NCI-H345 (cell line): ENCODE data around the gene RSPH1.

Experiments used
- DNase-seq: peaks from one replicate; lab custom pipeline; 2025; lab: John Stamatoyannopoulos, UW

RSPH1 gene

DNA sequence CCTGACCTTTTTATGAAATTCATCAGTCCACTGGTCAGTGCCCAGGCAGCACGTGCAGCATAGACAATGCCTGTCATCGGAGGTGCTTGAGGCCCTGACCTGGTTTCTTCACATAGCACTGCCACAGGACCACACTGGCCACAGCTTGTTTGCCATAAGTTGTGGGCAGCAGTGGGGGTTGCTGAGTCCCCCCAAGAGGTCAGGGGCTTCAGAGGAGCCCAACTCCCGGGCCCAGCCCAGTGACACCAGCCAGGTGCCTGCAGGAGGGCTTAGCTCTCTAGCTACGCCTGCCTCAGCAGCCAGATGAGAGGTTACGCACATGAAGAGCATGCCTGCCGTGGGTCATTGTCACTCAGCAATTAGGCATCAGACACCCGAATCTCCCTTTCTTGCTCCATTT, 50.7 kb downstream of the RSPH1 start:
- no peak for DNase-seq

DNA sequence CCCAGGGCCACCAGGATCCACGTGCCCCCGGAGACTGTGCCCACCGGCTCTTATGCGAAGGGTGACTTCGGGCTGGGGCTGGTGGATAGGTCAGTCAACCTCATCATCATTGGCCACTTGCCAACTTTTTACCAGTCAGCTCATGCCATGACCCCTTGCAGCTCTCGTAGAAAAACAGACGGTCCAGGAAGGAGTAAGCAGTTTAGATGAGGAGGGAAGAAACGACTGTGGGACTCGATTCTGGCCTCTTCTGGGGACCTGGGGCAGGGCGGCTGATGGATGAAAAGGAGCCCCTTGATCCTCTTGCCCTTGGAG, 51.3 kb downstream of the RSPH1 start:
- DNase-seq, result no peak

DNA sequence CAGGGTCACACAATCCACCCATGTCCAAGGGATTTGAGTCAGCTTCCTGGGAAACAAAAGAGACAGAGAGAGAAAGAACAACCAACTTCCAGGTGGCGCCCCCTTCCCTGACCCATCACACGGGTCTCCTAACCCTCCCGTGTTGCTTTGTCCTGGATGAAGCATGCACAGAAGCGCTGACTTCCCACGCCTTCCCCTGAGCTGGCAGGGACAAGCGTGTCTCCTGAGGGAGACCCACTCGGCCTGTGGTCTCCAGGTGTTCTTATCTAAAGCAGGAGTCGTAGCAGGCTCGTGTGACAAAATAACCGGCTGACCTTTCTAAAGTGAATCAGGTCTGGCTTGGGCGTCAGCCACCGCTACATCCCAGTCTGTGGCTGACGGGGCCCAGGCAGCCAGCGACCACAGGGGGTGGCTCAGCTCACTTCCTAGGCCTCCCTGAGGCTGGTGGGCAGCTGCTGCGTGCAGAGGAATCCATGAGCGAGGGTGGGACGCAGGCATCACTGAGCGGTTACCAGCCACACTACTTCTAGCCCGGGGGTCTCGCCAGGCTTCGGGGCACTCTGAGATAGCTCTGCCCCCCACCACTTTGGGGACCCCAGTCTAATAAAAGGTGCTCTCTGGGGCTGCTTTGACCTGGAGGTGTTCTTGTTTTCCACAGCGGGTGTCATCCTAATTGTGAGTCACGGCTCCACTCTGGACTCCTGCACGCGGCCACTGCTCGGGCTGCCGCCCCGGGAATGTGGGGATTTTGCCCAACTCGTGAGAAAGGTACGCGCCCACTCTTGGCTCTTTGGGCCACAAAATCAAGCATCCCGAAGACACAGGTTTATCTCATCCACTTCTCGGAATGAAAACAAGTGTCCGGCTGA, 51.9 kb downstream of the RSPH1 start:
- no peak for DNase-seq

DNA sequence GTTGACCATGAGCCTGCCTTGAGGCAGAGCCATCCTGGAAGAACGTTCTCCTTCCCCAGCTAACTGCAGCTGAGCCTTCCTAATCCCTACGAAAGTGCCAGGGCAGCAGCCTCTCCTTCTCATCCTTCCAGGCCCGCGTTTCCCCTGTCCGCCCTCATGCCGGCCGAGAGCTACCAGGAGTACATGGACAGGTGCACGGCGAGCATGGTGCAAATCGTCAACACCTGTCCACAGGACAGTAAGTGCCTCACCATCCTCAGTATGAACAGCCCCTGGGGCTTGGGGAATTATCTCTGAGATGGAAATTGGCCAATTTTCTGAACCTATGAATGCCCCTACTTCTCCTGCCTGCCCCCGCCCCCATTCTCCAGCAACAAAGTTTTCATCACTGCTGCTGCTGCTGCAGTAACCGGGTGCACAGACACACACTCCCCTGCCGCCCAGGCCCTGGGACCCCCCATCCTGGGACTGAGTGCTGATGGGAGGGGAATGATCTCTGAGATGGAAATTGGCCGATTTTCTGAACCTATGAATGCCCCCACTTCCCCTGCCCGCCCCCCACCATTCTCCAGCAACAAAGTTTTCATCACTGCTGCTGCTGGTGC, 52.7 kb downstream of the RSPH1 start:
- DNase-seq, result no peak

DNA sequence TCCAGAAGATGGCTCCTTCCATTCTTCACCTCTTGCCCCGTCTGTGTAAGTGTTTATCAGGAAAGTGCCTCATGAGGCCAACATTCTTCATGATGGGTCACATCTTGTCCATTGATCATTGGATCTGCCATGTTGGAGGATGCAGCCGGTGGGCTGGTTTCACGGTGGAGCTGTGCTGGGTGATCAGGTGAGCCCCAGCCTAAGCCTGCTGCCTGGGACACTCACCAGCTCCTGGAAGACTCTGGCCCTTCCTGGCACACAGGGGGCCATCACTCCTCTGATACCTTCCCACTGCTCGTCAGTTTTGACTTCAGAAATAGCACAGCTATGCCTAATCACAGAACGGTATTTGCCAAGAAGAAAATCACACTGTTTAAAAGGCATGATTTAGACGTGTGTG, 54.1 kb downstream of the RSPH1 start:
- no peak for DNase-seq

DNA sequence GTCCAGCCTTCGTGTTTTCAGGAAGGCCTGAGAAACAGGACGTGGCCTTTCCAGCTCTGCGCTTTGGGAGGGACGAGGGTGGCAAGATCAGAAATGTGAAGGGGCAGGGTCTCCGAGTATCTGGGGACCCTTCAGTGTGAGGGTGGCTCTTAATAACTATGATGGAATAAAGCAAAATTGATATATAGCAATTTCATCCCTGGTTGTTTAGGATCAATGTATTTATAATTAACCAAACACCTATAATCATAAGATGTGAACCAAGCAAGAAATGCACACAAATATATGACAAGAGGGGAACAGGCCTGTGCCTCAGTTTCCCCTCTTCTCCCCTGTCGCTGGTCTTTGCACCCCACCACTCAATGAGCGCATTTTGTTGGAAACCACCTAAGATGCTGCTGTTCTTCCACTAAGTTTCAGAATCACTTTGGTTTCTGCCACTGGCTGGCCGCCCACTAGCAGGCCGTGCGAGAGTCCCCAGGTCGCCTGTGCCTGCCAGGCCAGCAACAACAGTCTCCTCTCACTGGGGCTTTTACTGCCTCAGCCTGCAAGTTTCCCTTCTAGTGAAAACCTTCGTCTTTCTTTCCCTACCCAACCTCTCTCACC, 55.7 kb downstream of the RSPH1 start:
- DNase-seq, result no peak

DNA sequence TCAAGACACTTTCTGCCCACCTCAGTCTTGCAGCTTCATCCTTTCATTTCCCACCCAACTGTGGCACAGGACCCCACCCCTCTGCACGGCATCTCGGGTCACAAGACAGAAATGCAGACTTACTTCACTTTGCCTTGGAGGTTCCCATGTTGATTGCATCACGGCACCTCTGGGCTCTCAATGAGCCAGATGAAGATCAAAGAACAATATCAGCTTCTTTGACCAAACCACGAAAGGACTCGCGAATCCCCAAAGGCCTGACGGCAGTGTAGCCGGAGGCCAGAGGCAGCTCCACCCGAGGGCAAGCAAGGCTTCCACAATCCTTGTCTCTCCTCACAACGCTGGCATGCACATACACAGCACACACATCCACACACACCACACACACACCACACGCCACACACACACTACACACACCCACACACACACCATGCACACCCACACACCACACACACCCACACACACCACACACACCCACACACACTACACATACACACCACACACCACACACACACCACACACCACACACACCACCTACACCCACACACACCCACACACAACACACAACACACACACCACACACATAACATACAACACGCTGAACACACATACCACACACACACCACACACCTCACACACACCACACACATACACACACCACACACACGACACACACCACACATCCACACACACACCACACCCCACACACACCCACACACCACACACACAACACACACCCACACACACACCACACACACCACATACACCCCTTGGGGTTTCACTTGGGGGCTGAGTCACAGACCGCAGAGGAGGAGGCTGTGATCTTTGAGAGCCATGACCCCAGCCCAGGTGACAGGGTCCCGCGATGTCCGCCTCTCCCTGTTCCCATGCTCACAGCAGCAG, 56.5 kb downstream of the RSPH1 start:
- no peak for DNase-seq

DNA sequence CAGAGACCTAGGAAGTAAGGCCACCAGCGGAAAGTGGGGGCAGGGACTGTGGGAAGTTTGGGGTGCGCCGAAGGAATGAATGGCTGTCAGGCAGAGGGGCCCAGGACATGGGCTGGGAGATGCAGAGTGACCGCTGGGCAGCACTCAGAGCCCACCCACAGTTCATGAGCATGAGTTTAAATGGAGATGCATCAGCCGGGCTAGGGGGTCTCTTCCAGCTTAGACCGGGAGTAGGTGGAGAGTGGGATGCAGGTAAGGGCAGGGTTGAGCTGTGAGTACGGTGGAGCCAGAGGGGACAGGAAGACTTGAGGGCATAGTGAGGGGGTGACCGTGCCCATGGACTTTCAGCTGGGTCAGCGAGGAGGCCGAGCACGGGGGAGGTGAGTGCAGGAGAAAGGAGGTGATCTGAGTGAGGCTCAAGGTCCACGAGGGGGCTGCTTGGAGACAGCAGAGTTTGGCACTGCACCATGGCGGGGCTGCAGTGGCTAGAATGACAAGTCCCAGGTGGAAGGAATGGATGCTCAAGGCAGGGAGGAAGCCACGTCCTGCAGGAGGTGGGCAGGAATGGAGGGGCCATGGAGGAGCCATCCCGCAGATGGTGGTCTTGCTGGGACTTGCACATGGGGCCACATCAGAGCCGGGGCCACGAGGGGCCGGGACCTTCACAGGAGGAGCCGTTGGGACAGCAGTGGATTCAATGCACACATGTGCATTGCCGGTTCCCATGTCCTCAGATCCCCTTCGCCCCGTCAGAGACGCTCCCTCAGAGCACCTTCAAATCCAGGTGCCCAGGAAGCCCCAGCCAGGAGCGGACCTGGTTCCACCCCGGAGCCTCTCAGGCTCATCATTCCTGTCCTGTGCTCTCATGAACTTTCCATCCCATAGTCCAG, 57.5 kb downstream of the RSPH1 start:
- DNase-seq, result no peak

DNA sequence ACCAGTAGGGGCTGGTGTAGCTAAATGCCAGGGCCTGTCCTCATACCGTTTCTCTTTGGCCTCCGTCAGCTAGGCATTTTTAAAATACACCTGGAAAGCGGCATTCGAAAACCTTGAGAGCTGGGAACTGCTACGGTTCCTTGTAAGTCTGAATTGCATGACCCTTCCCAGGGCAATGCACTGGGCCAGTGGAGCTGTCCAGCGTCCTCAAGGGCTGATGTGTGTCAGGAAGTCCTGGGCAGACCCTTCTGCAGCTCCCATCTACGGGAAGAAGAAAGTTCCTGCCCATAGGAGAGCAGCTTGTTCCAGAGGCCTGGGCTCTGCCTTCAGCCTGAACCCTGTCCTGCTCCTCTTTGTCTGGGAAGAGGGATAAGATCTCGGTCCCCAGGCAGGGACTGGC, 58.2 kb downstream of the RSPH1 start:
- DNase-seq, result no peak

DNA sequence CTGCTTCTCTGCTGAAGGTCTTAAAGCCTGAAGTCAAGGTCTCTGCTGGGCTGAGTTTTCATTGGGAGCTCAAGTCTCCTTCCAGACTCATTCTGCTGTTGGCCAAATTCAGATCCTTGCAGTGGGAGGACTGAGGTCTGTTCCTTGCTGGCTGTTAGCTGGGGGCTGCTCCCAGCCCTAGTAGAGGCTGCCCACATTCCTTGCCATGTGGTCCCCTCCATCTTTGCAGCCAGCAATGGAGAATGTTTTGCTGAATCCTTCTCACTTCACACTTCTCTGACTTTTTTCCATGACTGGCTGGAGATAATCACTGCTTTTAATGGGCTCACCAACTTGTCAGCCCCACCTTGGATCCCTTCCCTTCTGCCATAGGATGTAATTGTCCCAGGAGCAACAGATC, 59.1 kb downstream of the RSPH1 start:
- no peak for DNase-seq

DNA sequence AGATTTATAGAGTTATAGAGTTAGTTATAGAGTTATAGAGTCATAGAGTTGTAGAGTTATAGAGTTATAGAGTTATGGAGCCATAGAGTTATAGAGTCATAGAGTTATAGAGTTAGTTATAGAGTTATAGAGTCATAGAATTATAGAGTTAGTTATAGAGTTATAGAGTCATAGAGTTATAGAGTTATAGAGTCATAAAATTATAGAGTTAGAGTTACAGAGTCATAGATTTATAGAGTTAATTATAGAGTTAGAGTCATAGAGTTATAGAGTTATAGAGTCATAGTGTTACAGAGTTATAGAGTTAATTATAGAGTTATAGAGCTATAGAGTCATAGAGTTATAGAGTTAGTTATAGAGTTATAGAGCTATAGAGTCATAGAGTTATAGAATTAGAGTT, 60.2 kb downstream of the RSPH1 start:
- DNase-seq, result no peak

DNA sequence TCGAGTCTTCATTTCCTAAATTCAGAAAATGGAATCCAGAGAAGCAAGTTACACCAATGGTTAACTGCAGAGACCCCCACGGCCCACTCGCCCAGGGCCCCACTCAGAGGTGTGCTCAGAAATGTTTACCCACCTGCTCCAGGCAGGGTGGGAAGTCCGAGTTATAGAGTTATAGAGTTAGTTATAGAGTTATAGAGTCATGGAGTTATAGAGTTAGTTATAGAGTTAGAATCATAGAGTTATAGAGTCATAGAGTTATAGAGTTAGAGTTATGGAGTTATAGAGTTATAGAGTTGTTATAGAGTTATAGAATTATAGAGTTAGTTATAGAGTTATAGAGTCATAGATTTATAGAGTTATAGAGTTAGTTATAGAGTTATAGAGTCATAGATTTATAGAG, 60.6 kb downstream of the RSPH1 start:
- no peak for DNase-seq

DNA sequence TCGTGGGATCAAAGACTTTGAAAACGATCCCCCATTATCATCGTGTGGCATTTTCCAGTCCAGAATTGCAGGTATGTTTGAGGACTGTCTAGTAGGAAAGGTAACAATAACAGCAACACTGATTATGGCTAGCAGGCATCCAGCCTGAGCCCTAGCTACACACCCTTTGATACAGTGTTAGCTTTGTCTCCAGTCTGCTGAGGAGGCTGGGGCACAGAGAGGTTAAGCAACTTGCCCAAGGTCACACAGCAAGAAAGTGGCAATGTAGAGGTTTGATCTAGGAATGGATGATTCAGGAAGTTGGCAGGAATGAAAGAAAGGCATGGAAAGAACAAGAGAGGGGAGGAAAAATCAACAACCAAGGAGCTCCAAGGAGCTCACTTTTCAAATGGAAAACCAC, 61.1 kb downstream of the RSPH1 start:
- no peak for DNase-seq

DNA sequence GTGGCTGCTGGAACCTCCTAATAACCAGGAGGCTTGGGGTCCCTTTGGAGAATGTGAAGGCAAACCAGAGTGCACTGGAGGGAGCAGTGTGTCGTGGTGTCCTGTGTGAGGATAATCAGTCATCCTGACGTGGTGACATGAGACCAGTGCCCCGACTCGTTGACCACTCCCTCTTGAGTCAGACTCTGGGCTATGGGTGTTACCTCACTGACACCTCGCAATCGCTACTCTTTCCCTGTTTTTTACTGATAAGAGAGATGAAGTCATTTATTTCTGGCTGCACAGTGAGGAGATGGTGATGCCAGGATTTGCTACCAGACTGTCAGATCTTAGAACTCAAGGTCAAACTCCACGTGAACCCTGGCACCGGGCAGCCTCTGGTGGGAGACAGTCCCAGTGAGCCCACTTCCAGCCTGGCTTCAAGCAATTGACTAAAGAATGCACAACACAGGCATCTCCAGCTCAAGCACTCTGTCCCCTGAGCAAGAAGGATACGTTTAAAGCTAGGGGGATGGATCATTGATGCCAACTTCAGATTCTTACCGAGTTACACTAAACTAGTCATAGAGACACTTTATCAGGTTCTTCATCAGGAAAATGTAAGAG, 62.0 kb downstream of the RSPH1 start:
- DNase-seq, result no peak

DNA sequence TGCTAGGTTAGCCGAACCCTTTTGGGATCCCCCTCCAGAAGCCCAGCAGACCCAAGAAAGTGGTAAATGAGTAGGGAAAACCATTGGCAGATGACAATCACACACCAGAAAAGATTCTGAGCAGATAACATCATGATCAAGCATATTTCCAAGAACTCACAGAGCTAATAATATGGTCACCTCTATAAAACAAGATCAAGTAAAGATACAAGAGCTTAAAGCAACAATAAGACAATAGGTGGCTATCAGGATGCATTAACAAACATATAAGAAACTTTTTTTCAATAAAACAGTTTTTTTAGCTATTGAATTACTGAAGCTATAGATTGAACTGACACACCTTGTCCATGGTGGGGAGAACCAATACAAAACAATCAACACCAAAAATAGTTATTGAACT, 63.3 kb downstream of the RSPH1 start:
- no peak for DNase-seq

DNA sequence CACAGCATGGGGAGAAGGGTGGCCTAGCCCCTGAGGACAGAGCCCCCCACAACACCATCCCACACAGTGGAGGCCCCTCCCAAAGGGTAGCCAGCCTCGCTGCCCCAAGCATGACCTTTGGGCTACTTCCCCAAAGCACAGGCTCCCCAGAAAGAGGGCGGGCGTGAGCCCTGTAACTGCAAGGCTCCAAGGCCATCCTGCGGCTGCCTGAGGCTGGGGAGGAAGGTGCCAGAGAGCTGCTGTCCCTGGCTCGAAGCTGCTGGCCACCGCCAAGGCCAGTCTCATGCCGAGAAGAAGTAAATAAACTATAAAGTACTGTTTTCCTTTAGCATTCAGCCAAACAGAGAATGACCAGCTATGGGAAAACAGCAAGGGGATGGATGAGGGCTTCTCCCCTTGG, 64.8 kb downstream of the RSPH1 start:
- DNase-seq, result no peak

DNA sequence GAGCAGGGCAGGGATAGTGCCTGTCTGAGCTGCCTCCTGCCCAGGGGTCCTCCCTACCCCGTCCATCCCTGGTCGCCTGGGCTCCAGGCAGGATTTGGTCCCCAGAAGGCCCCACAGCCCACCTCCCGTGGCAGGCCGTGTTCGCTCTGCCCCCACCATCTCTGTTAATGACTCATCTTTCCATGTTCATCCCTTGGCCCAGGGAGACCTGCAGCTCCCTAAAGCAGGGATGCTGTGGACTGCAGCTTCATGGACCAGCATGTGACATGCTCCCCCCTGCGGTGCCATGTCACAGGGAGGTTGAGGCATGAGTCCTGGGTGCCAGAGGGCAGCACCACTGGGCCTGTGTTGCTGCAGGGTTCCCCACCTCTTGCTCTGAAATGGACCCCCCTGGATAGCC, 65.5 kb downstream of the RSPH1 start:
- no peak for DNase-seq

DNA sequence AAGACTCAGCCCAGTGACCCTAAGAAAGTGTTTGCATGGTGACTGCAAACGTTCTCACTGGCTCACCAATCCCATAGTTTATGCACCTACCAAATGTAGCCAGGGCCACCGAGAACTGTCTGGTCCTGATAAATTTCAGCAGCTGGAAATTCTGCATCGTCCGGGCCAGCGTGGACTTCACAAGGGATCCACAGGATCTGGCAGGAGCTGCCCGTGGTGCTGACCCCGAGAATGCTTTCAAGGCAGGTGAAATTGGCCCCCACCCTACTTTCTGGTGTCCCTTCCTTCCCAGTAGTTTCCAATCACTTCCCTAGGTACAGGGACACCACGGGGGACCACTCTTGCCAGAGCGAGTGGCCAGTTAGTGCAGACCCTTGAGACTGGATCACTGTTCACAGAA, 66.2 kb downstream of the RSPH1 start:
- DNase-seq, result no peak

DNA sequence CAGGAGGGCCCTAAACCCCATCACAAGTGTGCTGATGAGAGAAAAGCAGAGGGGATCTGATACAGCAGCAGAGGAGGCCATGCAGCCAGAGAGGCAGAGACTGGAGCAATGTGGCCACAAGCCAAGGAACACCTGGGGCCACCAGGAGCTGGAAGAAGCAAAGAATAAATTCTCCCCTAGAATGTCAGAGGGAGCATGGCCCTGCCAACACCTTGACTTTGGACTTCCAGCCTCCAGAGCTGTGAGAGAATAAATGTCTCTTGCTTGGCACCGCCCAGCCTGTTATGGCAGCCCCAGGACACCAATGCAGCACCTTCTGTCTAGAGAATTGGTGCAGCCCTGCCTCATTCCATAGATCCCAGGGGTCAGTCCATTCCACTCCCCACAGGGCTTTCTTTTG, 67.0 kb downstream of the RSPH1 start:
- DNase-seq, result no peak

DNA sequence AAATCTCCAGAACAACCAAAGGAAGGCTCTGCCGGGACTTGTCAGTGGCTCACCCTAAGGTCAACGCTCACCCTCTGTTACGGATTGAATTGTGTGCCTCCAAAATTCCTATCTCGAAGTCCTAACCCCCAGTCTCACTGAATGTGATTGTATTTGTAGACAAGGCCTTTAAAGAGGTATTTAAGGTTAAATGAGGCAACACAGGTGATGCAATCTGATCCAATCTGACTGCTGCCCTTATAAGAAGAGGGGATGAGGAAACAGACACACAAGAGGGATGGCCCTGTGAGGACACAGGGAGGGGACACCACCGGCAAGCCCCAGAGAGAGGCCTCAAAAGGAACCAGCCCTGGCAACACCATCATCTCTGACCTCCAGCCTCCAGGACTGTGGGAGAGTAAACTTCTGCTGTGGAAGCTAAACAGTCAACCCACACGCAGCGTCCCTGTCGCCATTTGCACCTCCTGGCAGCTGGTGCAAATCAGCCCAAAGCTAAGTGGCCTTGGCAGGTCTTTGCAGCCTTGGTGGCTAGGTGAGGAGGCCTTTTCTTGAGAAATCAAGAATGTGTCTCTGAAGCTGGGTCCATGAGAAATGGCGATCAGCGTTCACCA, 68.1 kb downstream of the RSPH1 start:
- DNase-seq, result no peak
